ENCODE measurements around the gene KIAA0408.

The KIAA0408 gene

GRCh38 chr6:127481111-127481510 is 21.9 kb upstream of the KIAA0408 start:
- Histone ChIP-seq H3K4me3 (ENCODE audit: low read length) (no peak overlapping the region), H3K36me3 (ENCODE audit: control insufficient read depth, low read depth, low read length) (peaks cover 21% of the 10 kb centered on the region), H3K9me3 (ENCODE audit: control insufficient read depth, low read depth, low read length) (no peaks in the 10 kb centered on the region), H3K4me1 (ENCODE audit: control insufficient read depth, low read depth, low read length) (peaks cover 47% of the 10 kb centered on the region), H3K9ac (ENCODE audit: low read length) (no peak overlapping the region), H3K27me3 (ENCODE audit: control insufficient read depth, insufficient read depth, low read length) (no peaks in the 10 kb centered on the region), H3K27ac (ENCODE audit: low read length) (no peak overlapping the region)

- Histone ChIP-seq H3K4me3 (ENCODE audit: low read length) (no peak overlapping the region), H3K9me3 (ENCODE audit: control insufficient read depth, low read depth, low read length) (no peaks in the 10 kb centered on the region), H3K27ac (ENCODE audit: low read length) (no peak overlapping the region), H3K4me1 (ENCODE audit: control insufficient read depth, low read depth, low read length) (peaks cover 16% of the 10 kb centered on the region), H3K36me3 (ENCODE audit: control insufficient read depth, low read depth, low read length) (peaks cover 37% of the 10 kb centered on the region), H3K27me3 (ENCODE audit: control insufficient read depth, insufficient read depth, low read length) (no peaks in the 10 kb centered on the region), H3K9ac (ENCODE audit: low read length) (no peak overlapping the region)
Observed at GRCh38 chr6:127477658-127478057, 18.5 kb upstream of the KIAA0408 start.

GRCh38 chr6:127475823-127476176 is 16.6 kb upstream of the KIAA0408 start:
- no peak overlapping the region for H3K27ac ChIP-seq (ENCODE audit: low read length)
- no peaks in the 10 kb centered on the region for H3K9me3 ChIP-seq (ENCODE audit: control insufficient read depth, low read depth, low read length)
- H3K4me1 ChIP-seq (ENCODE audit: control insufficient read depth, low read depth, low read length) = no peaks in the 10 kb centered on the region
- no peak overlapping the region for H3K4me3 ChIP-seq (ENCODE audit: low read length)
- no peak overlapping the region for H3K9ac ChIP-seq (ENCODE audit: low read length)
- H3K27me3 ChIP-seq (ENCODE audit: control insufficient read depth, insufficient read depth, low read length) = no peaks in the 10 kb centered on the region
- peaks cover 49% of the 10 kb centered on the region for H3K36me3 ChIP-seq (ENCODE audit: control insufficient read depth, low read depth, low read length)

- no peak overlapping the region for H3K9ac ChIP-seq (ENCODE audit: low read length)
- H3K4me1 ChIP-seq (ENCODE audit: control insufficient read depth, low read depth, low read length) = no peaks in the 10 kb centered on the region
- no peak overlapping the region for H3K27ac ChIP-seq (ENCODE audit: low read length)
- H3K9me3 ChIP-seq (ENCODE audit: control insufficient read depth, low read depth, low read length) = no peaks in the 10 kb centered on the region
- peaks cover 51% of the 10 kb centered on the region for H3K36me3 ChIP-seq (ENCODE audit: control insufficient read depth, low read depth, low read length)
- no peak overlapping the region for H3K4me3 ChIP-seq (ENCODE audit: low read length)
- no peaks in the 10 kb centered on the region for H3K27me3 ChIP-seq (ENCODE audit: control insufficient read depth, insufficient read depth, low read length)
Observed at GRCh38 chr6:127475135-127475822, 16.1 kb upstream of the KIAA0408 start.

- H3K9me3 ChIP-seq (ENCODE audit: control insufficient read depth, low read depth, low read length) = no peaks in the 10 kb centered on the region
- no peak overlapping the region for H3K9ac ChIP-seq (ENCODE audit: low read length)
- H3K36me3 ChIP-seq (ENCODE audit: control insufficient read depth, low read depth, low read length) = peaks cover 43% of the 10 kb centered on the region
- H3K4me1 ChIP-seq (ENCODE audit: control insufficient read depth, low read depth, low read length) = no peaks in the 10 kb centered on the region
- H3K27ac ChIP-seq (ENCODE audit: low read length) = no peak overlapping the region
- no peaks in the 10 kb centered on the region for H3K27me3 ChIP-seq (ENCODE audit: control insufficient read depth, insufficient read depth, low read length)
- H3K4me3 ChIP-seq (ENCODE audit: low read length) = no peak overlapping the region
Observed at GRCh38 chr6:127471379-127472255, 12.4 kb upstream of the KIAA0408 start.

GRCh38 chr6:127468936-127469335 is 9.7 kb upstream of the KIAA0408 start:
- no peak overlapping the region for H3K9ac ChIP-seq (ENCODE audit: low read length)
- no peaks in the 10 kb centered on the region for H3K27me3 ChIP-seq (ENCODE audit: control insufficient read depth, insufficient read depth, low read length)
- H3K9me3 ChIP-seq (ENCODE audit: control insufficient read depth, low read depth, low read length) = no peaks in the 10 kb centered on the region

GRCh38 chr6:127466416-127466815 is 7.2 kb upstream of the KIAA0408 start:
- Histone ChIP-seq H3K9ac (ENCODE audit: low read length) (no peak overlapping the region), H3K36me3 (ENCODE audit: control insufficient read depth, low read depth, low read length) (peaks cover 12% of the 10 kb centered on the region), H3K27ac (ENCODE audit: low read length) (no peak overlapping the region), H3K27me3 (ENCODE audit: control insufficient read depth, insufficient read depth, low read length) (no peaks in the 10 kb centered on the region), H3K4me1 (ENCODE audit: control insufficient read depth, low read depth, low read length) (no peaks in the 10 kb centered on the region), H3K9me3 (ENCODE audit: control insufficient read depth, low read depth, low read length) (no peaks in the 10 kb centered on the region), H3K4me3 (ENCODE audit: low read length) (no peak overlapping the region)

More at GRCh38 chr6:127468936-127469335, 9.7 kb upstream of the KIAA0408 start:
- Histone ChIP-seq H3K27ac (ENCODE audit: low read length) (no peak overlapping the region), H3K36me3 (ENCODE audit: control insufficient read depth, low read depth, low read length) (peaks cover 28% of the 10 kb centered on the region), H3K4me3 (ENCODE audit: low read length) (no peak overlapping the region), H3K4me1 (ENCODE audit: control insufficient read depth, low read depth, low read length) (no peaks in the 10 kb centered on the region)

- no peaks in the 10 kb centered on the region for H3K4me1 ChIP-seq (ENCODE audit: control insufficient read depth, low read depth, low read length)
- H3K27ac ChIP-seq (ENCODE audit: low read length) = no peak overlapping the region
- H3K9ac ChIP-seq (ENCODE audit: low read length) = no peak overlapping the region
- peaks cover 4% of the 10 kb centered on the region for H3K36me3 ChIP-seq (ENCODE audit: control insufficient read depth, low read depth, low read length)
- no peaks in the 10 kb centered on the region for H3K9me3 ChIP-seq (ENCODE audit: control insufficient read depth, low read depth, low read length)
- H3K27me3 ChIP-seq (ENCODE audit: control insufficient read depth, insufficient read depth, low read length) = no peaks in the 10 kb centered on the region
- H3K4me3 ChIP-seq (ENCODE audit: low read length) = no peak overlapping the region
Observed at GRCh38 chr6:127464881-127465459, 5.8 kb upstream of the KIAA0408 start.

- H3K4me3 ChIP-seq (ENCODE audit: low read length) = no peak overlapping the region
- peaks cover 4% of the 10 kb centered on the region for H3K4me1 ChIP-seq (ENCODE audit: control insufficient read depth, low read depth, low read length)
- no peak overlapping the region for H3K27ac ChIP-seq (ENCODE audit: low read length)
- no peak overlapping the region for H3K9ac ChIP-seq (ENCODE audit: low read length)
- H3K27me3 ChIP-seq (ENCODE audit: control insufficient read depth, insufficient read depth, low read length) = no peaks in the 10 kb centered on the region
- H3K9me3 ChIP-seq (ENCODE audit: control insufficient read depth, low read depth, low read length) = no peaks in the 10 kb centered on the region
- no peaks in the 10 kb centered on the region for H3K36me3 ChIP-seq (ENCODE audit: control insufficient read depth, low read depth, low read length)
Observed at GRCh38 chr6:127464161-127464880, 5.1 kb upstream of the KIAA0408 start.

- Histone ChIP-seq H3K27ac (ENCODE audit: low read length) (no peak overlapping the region), H3K36me3 (ENCODE audit: control insufficient read depth, low read depth, low read length) (no peaks in the 10 kb centered on the region)
Observed at GRCh38 chr6:127463056-127463455, 3.9 kb upstream of the KIAA0408 start.

GRCh38 chr6:127462376-127462775 is 3.2 kb upstream of the KIAA0408 start:
- Histone ChIP-seq H3K27me3 (ENCODE audit: control insufficient read depth, insufficient read depth, low read length) (no peaks in the 10 kb centered on the region), H3K9me3 (ENCODE audit: control insufficient read depth, low read depth, low read length) (no peaks in the 10 kb centered on the region), H3K4me3 (ENCODE audit: low read length) (no peak overlapping the region), H3K4me1 (ENCODE audit: control insufficient read depth, low read depth, low read length) (peaks cover 22% of the 10 kb centered on the region), H3K36me3 (ENCODE audit: control insufficient read depth, low read depth, low read length) (no peaks in the 10 kb centered on the region), H3K9ac (ENCODE audit: low read length) (no peak overlapping the region), H3K27ac (ENCODE audit: low read length) (no peak overlapping the region)

More at GRCh38 chr6:127463056-127463455, 3.9 kb upstream of the KIAA0408 start:
- Histone ChIP-seq H3K9ac (ENCODE audit: low read length) (no peak overlapping the region), H3K27me3 (ENCODE audit: control insufficient read depth, insufficient read depth, low read length) (no peaks in the 10 kb centered on the region), H3K4me1 (ENCODE audit: control insufficient read depth, low read depth, low read length) (peaks cover 15% of the 10 kb centered on the region), H3K9me3 (ENCODE audit: control insufficient read depth, low read depth, low read length) (no peaks in the 10 kb centered on the region), H3K4me3 (ENCODE audit: low read length) (no peak overlapping the region)
